ENCODE measurements around the gene DAP.

DAP gene

DNA sequence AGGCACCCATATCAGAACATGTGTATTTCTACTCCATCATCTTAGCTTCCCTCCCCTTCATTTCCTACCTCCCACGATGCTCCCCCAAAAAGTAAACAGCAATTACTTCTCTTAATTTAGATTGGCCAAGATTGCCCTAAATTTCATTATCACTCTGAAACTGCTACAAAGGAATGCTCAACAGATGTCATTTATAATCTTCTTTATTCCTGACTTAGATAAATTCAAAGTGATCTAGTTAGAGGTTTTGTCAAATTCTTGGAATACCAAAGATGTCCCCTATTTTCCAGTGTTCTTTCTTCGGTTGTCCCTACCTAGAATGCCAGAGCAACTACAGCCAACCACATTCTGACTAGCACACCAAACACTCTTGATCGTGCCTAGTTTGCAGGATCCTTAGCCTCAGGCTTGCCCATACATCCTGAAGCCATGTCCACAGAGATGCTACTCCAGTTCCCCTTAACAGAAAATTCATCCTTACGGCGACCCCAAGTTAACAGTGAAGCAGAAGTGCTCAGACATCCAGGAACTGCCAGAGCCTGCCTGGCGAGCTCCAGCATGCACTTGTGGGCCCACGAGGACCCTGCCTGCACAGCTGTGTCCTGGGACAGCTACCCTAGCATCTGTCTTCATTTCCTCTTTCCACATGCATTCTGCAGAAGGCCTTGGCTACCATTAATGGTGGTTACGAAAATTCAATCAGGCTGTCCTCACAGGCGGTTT is 31.6 kb downstream of the DAP start:
- TF ChIP-seq RARB (CRISPR knock-in tag; IDR thresholded peaks at IDR 0.05) (no peak), ISL1 (CRISPR knock-in tag; IDR thresholded peaks at IDR 0.05) (peak; percentile 56)
- ATAC-seq, result no peak

DNA sequence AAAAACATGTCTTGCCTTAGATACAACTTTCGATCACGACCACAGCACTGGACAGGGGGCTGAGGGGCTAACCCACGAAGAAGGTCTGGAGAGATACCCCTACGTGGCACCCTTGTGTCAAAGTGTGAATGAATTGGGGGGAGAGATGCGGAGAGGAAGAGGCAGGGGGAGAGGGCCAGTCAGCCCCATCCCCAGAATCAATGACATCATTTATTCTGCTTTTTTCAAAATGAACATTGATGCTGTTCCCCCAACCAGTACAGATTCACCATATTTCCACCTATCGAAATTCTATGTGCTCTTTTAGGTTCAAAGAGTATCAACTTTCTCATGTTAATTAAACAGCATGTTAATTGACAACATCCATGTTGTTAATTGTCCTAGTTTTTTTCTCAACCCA is 32.4 kb downstream of the DAP start:
- no peak for ATAC-seq
- no peak for TF ChIP-seq ZNF565 (CRISPR knock-in tag; conservative IDR thresholded peaks at IDR 0.05; ENCODE audit: low read depth)
- TF ChIP-seq ZFP30 (CRISPR knock-in tag; IDR thresholded peaks at IDR 0.05), result no peak
- TF ChIP-seq, protein P1, sequence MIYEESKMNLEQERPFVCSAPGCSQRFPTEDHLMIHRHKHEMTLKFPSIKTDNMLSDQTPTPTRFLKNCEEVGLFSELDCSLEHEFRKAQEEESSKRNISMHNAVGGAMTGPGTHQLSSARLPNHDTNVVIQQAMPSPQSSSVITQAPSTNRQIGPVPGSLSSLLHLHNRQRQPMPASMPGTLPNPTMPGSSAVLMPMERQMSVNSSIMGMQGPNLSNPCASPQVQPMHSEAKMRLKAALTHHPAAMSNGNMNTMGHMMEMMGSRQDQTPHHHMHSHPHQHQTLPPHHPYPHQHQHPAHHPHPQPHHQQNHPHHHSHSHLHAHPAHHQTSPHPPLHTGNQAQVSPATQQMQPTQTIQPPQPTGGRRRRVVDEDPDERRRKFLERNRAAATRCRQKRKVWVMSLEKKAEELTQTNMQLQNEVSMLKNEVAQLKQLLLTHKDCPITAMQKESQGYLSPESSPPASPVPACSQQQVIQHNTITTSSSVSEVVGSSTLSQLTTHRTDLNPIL (CRISPR knock-in tag; IDR thresholded peaks at IDR 0.05; ENCODE audit: low read depth), result no peak
- no peak for TF ChIP-seq ZNF8 (CRISPR knock-in tag; IDR thresholded peaks at IDR 0.05)
- no peak for TF ChIP-seq TOX (CRISPR knock-in tag; IDR thresholded peaks at IDR 0.05; ENCODE audit: borderline replicate concordance)
- TF ChIP-seq PPARA (CRISPR knock-in tag; IDR thresholded peaks at IDR 0.05; ENCODE audit: borderline replicate concordance), result no peak
- TF ChIP-seq CSDC2 (CRISPR knock-in tag; IDR thresholded peaks at IDR 0.05), result no peak
- TF ChIP-seq ZFP3 (CRISPR knock-in tag; IDR thresholded peaks at IDR 0.05), result no peak

DNA sequence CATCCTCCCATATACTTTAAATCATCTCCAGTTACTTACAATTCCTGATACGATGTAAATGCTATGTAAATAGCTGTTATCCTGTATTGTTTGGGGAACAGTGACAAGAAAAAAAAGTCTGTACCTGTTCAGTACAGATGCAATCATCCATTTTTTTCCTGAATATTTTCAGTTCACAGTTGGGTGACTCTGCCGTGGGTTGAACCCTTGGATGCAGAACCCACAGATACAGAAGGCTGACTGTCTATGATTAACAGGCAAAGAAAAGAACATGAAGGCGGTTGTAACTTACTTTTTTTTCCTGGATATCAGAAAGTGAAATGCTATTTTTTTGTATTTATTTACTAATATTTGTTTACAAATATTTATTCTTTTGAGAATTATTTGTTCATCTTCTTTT is 33.2 kb downstream of the DAP start:
- no peak for ATAC-seq
- no peak for TF ChIP-seq ZNF70 (CRISPR knock-in tag; IDR thresholded peaks at IDR 0.05)
- no peak for TF ChIP-seq RARB (CRISPR knock-in tag; IDR thresholded peaks at IDR 0.05)
- no peak for TF ChIP-seq ESRRG (CRISPR knock-in tag; IDR thresholded peaks at IDR 0.05)
- no peak for TF ChIP-seq TOX (CRISPR knock-in tag; IDR thresholded peaks at IDR 0.05; ENCODE audit: borderline replicate concordance)
- no peak for TF ChIP-seq TCF4 (CRISPR knock-in tag; IDR thresholded peaks at IDR 0.05; ENCODE audit: borderline replicate concordance)
- TF ChIP-seq ZFP3 (CRISPR knock-in tag; IDR thresholded peaks at IDR 0.05), result no peak

DNA sequence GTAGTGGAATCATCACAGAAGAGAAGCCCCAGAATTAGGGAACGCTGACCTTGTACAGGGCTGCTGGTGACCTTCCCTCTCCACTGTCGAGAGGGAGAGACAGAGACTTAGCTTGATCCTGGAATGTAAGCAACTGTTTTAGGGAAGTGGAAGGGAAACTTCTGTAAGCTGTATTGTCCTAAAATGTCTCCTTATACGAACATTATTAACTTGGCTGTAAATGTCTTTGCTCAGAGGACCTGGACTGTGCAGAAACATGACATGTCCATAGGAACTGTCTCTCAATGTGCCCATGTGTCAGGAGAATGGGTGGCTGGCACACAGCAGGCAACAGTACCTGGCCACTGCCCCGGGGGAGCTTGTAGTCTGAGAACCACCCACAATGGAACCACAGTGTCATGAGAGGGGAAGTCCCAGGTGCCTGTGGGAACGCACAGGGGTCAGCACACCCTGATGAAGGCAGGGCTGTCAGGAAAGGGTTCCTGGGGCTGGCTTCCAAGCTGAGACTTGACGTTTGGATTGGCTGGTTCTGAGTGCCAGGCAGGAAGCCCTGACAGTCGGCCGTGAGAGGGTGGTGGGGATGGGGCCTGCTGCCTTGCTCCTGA is 34.0 kb downstream of the DAP start:
- TF ChIP-seq ZC3H10 (CRISPR knock-in tag; IDR thresholded peaks at IDR 0.05), result no peak
- no peak for TF ChIP-seq ZNF8 (CRISPR knock-in tag; IDR thresholded peaks at IDR 0.05)
- TF ChIP-seq ZFP3 (CRISPR knock-in tag; IDR thresholded peaks at IDR 0.05), result no peak
- no peak for TF ChIP-seq GLIS3 (CRISPR knock-in tag; IDR thresholded peaks at IDR 0.05)
- ATAC-seq, result no peak

DNA sequence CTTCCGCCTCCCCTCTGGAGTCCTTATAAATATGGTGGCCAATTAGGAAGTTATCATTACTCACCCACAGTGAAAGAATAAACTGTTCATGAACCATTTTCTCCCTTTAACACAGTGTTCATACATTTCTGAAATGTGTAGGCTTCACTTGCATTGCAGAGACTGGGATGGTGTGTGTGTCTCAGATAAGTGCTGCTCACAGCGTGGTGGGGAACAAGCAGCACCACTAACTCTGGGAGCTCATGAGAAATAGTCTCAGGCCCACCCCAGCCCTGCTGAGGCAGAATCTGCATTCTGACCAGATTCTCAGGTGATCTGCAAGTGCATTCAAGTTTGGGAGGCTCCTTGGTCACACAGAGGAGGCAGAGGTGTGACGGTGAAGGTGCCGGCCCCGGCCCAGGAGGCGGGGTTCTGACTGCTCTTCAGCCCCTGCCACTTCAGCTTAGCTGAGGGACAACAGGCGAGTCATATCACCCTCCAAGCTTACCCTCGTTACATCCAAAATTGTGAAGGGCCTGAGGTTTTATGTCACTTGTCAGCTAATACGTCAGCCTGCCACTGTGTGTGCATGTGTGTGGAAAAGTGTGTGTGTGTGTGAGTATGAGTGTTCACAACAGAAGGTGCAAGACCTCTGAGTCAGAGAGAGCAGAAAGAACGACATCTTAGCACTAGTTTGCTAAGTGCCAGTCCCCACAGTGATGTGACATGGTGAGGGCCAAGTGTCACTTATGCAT is 34.7 kb downstream of the DAP start:
- TF ChIP-seq ZFP3 (CRISPR knock-in tag; IDR thresholded peaks at IDR 0.05) (no peak), CSDC2 (CRISPR knock-in tag; IDR thresholded peaks at IDR 0.05) (no peak), ESRRG (CRISPR knock-in tag; IDR thresholded peaks at IDR 0.05) (no peak), ZFP30 (CRISPR knock-in tag; IDR thresholded peaks at IDR 0.05) (no peak), ZNF70 (CRISPR knock-in tag; IDR thresholded peaks at IDR 0.05) (no peak), OSR1 (CRISPR knock-in tag; IDR thresholded peaks at IDR 0.05) (no peak), ZC3H10 (CRISPR knock-in tag; IDR thresholded peaks at IDR 0.05) (no peak)
- TF ChIP-seq, protein P2, sequence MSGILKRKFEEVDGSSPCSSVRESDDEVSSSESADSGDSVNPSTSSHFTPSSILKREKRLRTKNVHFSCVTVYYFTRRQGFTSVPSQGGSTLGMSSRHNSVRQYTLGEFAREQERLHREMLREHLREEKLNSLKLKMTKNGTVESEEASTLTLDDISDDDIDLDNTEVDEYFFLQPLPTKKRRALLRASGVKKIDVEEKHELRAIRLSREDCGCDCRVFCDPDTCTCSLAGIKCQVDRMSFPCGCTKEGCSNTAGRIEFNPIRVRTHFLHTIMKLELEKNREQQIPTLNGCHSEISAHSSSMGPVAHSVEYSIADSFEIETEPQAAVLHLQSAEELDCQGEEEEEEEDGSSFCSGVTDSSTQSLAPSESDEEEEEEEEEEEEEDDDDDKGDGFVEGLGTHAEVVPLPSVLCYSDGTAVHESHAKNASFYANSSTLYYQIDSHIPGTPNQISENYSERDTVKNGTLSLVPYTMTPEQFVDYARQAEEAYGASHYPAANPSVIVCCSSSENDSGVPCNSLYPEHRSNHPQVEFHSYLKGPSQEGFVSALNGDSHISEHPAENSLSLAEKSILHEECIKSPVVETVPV (CRISPR knock-in tag; IDR thresholded peaks at IDR 0.05), result no peak
- TF ChIP-seq, protein P1 (CRISPR knock-in tag; IDR thresholded peaks at IDR 0.05; ENCODE audit: low read depth), result no peak
- TF ChIP-seq, protein P3, sequence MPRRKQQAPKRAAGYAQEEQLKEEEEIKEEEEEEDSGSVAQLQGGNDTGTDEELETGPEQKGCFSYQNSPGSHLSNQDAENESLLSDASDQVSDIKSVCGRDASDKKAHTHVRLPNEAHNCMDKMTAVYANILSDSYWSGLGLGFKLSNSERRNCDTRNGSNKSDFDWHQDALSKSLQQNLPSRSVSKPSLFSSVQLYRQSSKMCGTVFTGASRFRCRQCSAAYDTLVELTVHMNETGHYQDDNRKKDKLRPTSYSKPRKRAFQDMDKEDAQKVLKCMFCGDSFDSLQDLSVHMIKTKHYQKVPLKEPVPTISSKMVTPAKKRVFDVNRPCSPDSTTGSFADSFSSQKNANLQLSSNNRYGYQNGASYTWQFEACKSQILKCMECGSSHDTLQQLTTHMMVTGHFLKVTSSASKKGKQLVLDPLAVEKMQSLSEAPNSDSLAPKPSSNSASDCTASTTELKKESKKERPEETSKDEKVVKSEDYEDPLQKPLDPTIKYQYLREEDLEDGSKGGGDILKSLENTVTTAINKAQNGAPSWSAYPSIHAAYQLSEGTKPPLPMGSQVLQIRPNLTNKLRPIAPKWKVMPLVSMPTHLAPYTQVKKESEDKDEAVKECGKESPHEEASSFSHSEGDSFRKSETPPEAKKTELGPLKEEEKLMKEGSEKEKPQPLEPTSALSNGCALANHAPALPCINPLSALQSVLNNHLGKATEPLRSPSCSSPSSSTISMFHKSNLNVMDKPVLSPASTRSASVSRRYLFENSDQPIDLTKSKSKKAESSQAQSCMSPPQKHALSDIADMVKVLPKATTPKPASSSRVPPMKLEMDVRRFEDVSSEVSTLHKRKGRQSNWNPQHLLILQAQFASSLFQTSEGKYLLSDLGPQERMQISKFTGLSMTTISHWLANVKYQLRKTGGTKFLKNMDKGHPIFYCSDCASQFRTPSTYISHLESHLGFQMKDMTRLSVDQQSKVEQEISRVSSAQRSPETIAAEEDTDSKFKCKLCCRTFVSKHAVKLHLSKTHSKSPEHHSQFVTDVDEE (CRISPR knock-in tag; IDR thresholded peaks at IDR 0.05), result no peak
- TF ChIP-seq, protein P4, sequence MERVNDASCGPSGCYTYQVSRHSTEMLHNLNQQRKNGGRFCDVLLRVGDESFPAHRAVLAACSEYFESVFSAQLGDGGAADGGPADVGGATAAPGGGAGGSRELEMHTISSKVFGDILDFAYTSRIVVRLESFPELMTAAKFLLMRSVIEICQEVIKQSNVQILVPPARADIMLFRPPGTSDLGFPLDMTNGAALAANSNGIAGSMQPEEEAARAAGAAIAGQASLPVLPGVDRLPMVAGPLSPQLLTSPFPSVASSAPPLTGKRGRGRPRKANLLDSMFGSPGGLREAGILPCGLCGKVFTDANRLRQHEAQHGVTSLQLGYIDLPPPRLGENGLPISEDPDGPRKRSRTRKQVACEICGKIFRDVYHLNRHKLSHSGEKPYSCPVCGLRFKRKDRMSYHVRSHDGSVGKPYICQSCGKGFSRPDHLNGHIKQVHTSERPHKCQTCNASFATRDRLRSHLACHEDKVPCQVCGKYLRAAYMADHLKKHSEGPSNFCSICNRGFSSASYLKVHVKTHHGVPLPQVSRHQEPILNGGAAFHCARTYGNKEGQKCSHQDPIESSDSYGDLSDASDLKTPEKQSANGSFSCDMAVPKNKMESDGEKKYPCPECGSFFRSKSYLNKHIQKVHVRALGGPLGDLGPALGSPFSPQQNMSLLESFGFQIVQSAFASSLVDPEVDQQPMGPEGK (CRISPR knock-in tag; IDR thresholded peaks at IDR 0.05; ENCODE audit: borderline replicate concordance), result no peak
- no peak for ATAC-seq

Measured in SK-N-SH treated with all-trans-retinoic acid at 6 μM for 48 hours (cell line).